T-cell (primary cell): ENCODE data around the gene LDB1. TPM values are rescaled to one million over a fixed set of nuclear protein-coding genes. Genes with fewer than 3 reads are reported as not detected.
A peak's percentile ranks its signal among the peaks of the same experiment; 100 is the strongest.

ENCODE experiments used
- ATAC-seq, 4 experiments: fragments of 200-7000 bp in 3 of 4; fragments of 150-1000 bp in 1 of 4; cut with Tn5 transposase; replicated peaks in 1 of 4; 1 replicate in 3 of 4; 2 replicates in 1 of 4; pipeline ENCODE4 v1.10.0; 2021; ENCODE audit warnings: moderate library complexity in 3 of 4, mild to moderate bottlenecking in 2 of 4, moderate number of reproducible peaks in 1 of 4
- CTCF ChIA-PET, 2 donors: fragments of 300-600 bp; sonication (Branson Sonifier 250); formaldehyde crosslinking; loops; one replicate each; lab custom pipeline; 2022; ENCODE audit warnings: antibody characterized with exemption in 2 of 2; lab: Charles Lee
- POLR2A ChIA-PET, 2 donors: fragments of 300-600 bp; sonication (Branson Sonifier 250); formaldehyde crosslinking; loops; one replicate each; lab custom pipeline; 2022; ENCODE audit warnings: antibody characterized with exemption in 2 of 2; lab: Charles Lee
- DNase-seq, 35 experiments: peaks; one replicate each; pipeline versions ENCODE4 v3.0.0 to v3.0.0-alpha.2; 2013 to 2023
- H3K27ac ChIP-seq: one replicate; pipeline ENCODE4 v1.5.1; 2013; ENCODE audit warnings: low read length
- H3K27me3 ChIP-seq, 2 experiments: replicated peaks in 1 of 2; 1 replicate in 1 of 2; 2 replicates in 1 of 2; pipeline versions ENCODE4 v1.6.1 to v1.7.0; 2013; ENCODE audit warnings: low read length in 1 of 2, mixed read lengths in 1 of 2; ENCODE audit not compliant: control insufficient read depth in 2 of 2, insufficient read depth in 2 of 2; ENCODE audit errors: extremely low read depth in 1 of 2
- H3K36me3 ChIP-seq, 2 donors: 1 replicate in 1 of 2; 2 replicates in 1 of 2; pipeline versions ENCODE4 v1.6.1 to v1.7.0; 2013; ENCODE audit warnings: low read length in 1 of 2; ENCODE audit not compliant: control insufficient read depth in 2 of 2, insufficient read depth in 1 of 2; ENCODE audit errors: extremely low read depth in 1 of 2
- H3K4me1 ChIP-seq, 2 experiments: 1 replicate in 1 of 2; 2 replicates in 1 of 2; pipeline versions ENCODE4 v1.6.1 to v1.7.0; 2013; ENCODE audit warnings: low read length in 2 of 2, mixed read lengths in 1 of 2; ENCODE audit not compliant: insufficient read depth in 2 of 2, control insufficient read depth in 1 of 2; ENCODE audit errors: extremely low read depth in 1 of 2
- H3K4me3 ChIP-seq, 2 donors: 1 replicate in 1 of 2; 2 replicates in 1 of 2; pipeline versions ENCODE4 v1.5.1 to v1.7.0; 2013; ENCODE audit warnings: mild to moderate bottlenecking in 2 of 2, low read length in 1 of 2, moderate library complexity in 1 of 2; ENCODE audit not compliant: control insufficient read depth in 1 of 2; ENCODE audit errors: extremely low read depth in 1 of 2
- H3K9me3 ChIP-seq: 2 replicates; pipeline ENCODE4 v1.7.0; 2013
- H3K27ac Mint-ChIP-seq, 2 donors: one replicate each; pipeline ENCODE4 v1.8.0; 2020 to 2021; ENCODE audit warnings: mild to moderate bottlenecking in 2 of 2, mixed read lengths in 2 of 2
- H3K27me3 Mint-ChIP-seq, 2 donors: one replicate each; pipeline ENCODE4 v1.8.0; 2021 to 2022; ENCODE audit warnings: mixed read lengths in 2 of 2
- H3K36me3 Mint-ChIP-seq: one replicate; pipeline ENCODE4 v1.8.0; 2021; ENCODE audit warnings: mixed read lengths
- H3K4me1 Mint-ChIP-seq, 3 donors: one replicate each; pipeline ENCODE4 v1.8.0; 2020 to 2022; ENCODE audit warnings: mixed read lengths in 3 of 3, mild to moderate bottlenecking in 1 of 3
- H3K4me3 Mint-ChIP-seq, 3 donors: one replicate each; pipeline ENCODE4 v1.8.0; 2020 to 2022; ENCODE audit warnings: mild to moderate bottlenecking in 3 of 3, mixed read lengths in 3 of 3, moderate library complexity in 3 of 3
- H3K9me3 Mint-ChIP-seq, 3 donors: one replicate each; pipeline ENCODE4 v1.8.0; 2020 to 2022; ENCODE audit warnings: mixed read lengths in 3 of 3
- WGBS: methylation state at CpG from one replicate; pipeline ENCODE4 v1.1.5; 2013; ENCODE audit warnings: missing lambda C conversion rate; ENCODE audit not compliant: insufficient coverage; 5-methylcytosine and 5-hydroxymethylcytosine counted together
- total RNA-seq, 35 experiments: library from RNA in 6 of 35; stranded (reverse) in 6 of 35; fragments of 120-200 nt in 1 of 35; gene quantifications; one replicate each; pipeline versions ENCODE4 v1.2.1 to v1.2.4 and lab custom pipeline; 2013 to 2026

Gene LDB1
- total RNA-seq, 5 donors from 2014 or later (not counting 1 experiment from before 2014, with no cell fraction given), result 120 to 147 (median 126) TPM

DNA sequence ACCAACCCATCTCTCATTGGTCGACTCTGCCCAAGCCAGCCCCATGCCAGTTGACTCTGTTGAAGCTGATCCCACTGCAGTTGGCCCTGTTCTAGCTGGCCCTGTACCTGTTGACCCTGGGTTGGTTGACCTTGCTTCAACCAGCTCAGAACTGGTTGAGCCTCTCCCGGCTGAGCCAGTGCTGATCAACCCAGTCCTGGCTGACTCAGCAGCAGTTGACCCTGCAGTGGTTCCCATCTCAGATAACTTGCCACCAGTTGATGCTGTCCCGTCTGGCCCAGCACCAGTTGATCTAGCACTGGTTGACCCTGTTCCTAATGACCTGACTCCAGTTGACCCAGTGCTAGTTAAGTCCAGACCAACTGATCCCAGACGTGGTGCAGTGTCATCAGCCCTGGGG is 20.1 kb upstream of the LDB1 start:
- WGBS, result 86% methylated on average over 4 of the region's 4 CpGs
- Histone ChIP-seq H3K4me3 (no peak overlapping the region), H3K27ac (no peak overlapping the region), H3K36me3 (peaks cover 25 to 65% of the 10 kb centered on the region in 2 donors), H3K4me1 (peaks cover 0 to 10% of the 10 kb centered on the region in 2 experiments), H3K9me3 (no peaks in the 10 kb centered on the region), H3K27me3 (no peaks in the 10 kb centered on the region)
- Mint-ChIP-seq H3K4me3 (no peak overlapping the region), H3K36me3 (peaks cover 54% of the 10 kb centered on the region), H3K27ac (no peak overlapping the region), H3K27me3 (no peaks in the 10 kb centered on the region), H3K9me3 (no peaks in the 10 kb centered on the region), H3K4me1 (peaks cover 15 to 19% (median 18%) of the 10 kb centered on the region in 3 donors)
- CTCF ChIA-PET, result interaction anchor here in 1 of 2 donors (0.6 kb wide), 1 partner anchor 300 kb away, joined by 3 read pairs; no protein-coding TSS in a partner anchor
- DNase-seq (no peak), ATAC-seq (peak in 1 of 4 experiments; percentile 14)
- POLR2A ChIA-PET, result interaction anchor here in 1 of 2 donors (0.6 kb wide), 1 partner anchor 29 kb away, joined by 5 read pairs; no protein-coding TSS in a partner anchor

GRCh38 chr10:102139281-102140110 is 19.3 kb upstream of the LDB1 start:
- Mint-ChIP-seq H3K4me3 (no peak overlapping the region), H3K36me3 (peaks cover 49% of the 10 kb centered on the region), H3K9me3 (no peaks in the 10 kb centered on the region), H3K27ac (peak overlapping the region in 1 of 2 donors; percentile 23), H3K27me3 (no peaks in the 10 kb centered on the region), H3K4me1 (peaks cover 22 to 26% (median 26%) of the 10 kb centered on the region in 3 donors)
- no peaks in the 10 kb centered on the region for H3K9me3 ChIP-seq
- H3K27me3 ChIP-seq, result no peaks in the 10 kb centered on the region
- ATAC-seq, result no peak
- no peak overlapping the region for H3K27ac ChIP-seq
- ChIA-PET CTCF (interaction anchor here (0.5 to 0.6 kb wide), 2 partner anchors 301 to 1346 kb away, joined by 3 to 4 read pairs; no protein-coding TSS in a partner anchor), POLR2A (interaction anchor here in 1 of 2 donors (0.5 kb wide), 1 partner anchor 308 kb away, joined by 12 read pairs; no protein-coding TSS in a partner anchor)
- no peak overlapping the region for H3K4me3 ChIP-seq
- H3K4me1 ChIP-seq, result peaks cover 3 to 14% of the 10 kb centered on the region in 2 experiments
- H3K36me3 ChIP-seq, result peaks cover 25 to 59% of the 10 kb centered on the region in 2 donors
- 94% methylated on average over 13 of the region's 15 CpGs for WGBS
- DNase-seq, result no peak

- peaks cover 9 to 35% of the 10 kb centered on the region in 2 experiments for H3K4me1 ChIP-seq
- H3K27me3 Mint-ChIP-seq, result no peaks in the 10 kb centered on the region
Observed at GRCh38 chr10:102135956-102136526, 15.9 kb upstream of the LDB1 start.

DNA sequence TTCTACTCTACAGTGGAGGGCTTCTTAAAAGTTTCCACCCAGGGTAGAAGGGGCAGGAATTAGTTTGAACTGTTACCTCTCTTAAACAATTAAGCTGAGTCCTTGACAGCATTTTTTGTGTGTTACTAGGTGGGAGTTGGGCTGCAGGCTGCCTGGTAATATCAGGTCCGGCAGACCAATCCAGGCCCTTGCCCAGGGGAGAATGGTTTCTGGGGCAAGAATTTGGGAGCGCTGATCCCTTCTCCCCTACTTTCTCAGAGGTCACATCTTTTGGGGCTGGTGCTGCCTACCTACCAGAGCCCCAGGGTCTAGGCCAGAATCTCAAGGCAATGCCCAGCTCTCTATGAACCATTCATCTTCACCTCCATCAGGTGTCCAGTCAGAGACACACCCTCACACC is 14.2 kb upstream of the LDB1 start:
- no CpG with 5 or more reads among the region's 2 CpGs for WGBS
- H3K4me1 Mint-ChIP-seq, result peaks cover 43 to 44% (median 44%) of the 10 kb centered on the region in 3 donors

More at GRCh38 chr10:102135956-102136526, 15.9 kb upstream of the LDB1 start:
- peaks cover 43 to 44% (median 44%) of the 10 kb centered on the region in 3 donors for H3K4me1 Mint-ChIP-seq
- H3K36me3 ChIP-seq, result peaks cover 18 to 37% of the 10 kb centered on the region in 2 donors
- no peak overlapping the region for H3K4me3 Mint-ChIP-seq
- H3K4me3 ChIP-seq, result no peak overlapping the region
- peaks cover 27% of the 10 kb centered on the region for H3K36me3 Mint-ChIP-seq
- 87% methylated on average over 1 of the region's 7 CpGs for WGBS
- DNase-seq, result no peak
- no peaks in the 10 kb centered on the region for H3K27me3 ChIP-seq
- ATAC-seq, result no peak
- no peaks in the 10 kb centered on the region for H3K9me3 Mint-ChIP-seq
- H3K27ac ChIP-seq, result no peak overlapping the region
- CTCF ChIA-PET, result no interaction called here
- POLR2A ChIA-PET, result interaction anchor here (0.6 to 0.8 kb wide), 2 partner anchors 16 to 23 kb away, joined by 3 to 7 read pairs; partner anchors contain the start of gene NOLC1 (in 1 of the 2)
- H3K9me3 ChIP-seq, result no peaks in the 10 kb centered on the region
- peak overlapping the region; percentile 50 to 68 for H3K27ac Mint-ChIP-seq

DNA sequence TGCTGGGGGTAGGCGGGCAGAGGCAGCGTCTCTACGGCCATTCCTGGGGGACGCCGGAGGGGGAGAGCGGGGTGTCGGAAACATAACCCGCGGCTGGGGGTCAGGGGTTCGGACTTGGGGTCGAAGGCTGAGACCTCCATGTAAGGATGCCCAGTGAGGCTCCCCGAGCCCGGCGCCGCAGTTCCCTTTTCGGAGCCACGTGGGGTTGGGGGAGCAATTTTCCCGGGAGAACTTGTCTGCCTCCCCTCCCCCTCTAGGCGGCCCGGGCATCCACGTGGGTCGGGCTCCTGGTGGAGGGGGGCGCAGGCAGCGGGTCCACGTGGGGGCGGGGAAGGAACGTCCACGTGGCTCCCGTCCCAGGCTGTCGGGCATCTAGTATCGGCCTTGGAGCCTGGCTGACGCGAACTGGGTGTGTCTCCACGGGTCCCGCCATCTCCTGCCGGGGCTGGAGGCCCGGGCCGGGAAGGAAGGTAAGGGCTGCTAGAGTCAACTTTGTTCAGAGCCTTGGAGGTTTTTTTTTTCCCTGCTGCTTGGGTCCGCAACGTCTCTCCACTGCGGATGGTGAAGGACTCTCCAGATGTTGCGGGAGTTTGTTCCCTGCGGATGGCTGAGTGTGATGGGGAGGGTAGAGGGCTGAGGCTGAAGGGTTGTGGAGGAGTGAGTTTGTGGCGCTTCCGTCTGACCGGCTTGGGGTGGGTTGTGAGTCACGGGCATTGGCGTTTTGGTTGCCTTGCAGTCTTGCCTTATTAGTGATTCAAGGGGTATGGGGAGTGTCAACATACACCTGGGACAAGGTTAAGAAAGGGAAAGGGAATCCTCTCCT is 13.4 kb upstream of the LDB1 start:
- Histone ChIP-seq H3K4me3 (peak overlapping the region; percentile 79 to 96), H3K36me3 (peaks cover 0 to 13% of the 10 kb centered on the region in 2 donors), H3K27ac (peak overlapping the region; percentile 73), H3K4me1 (peaks cover 9 to 35% of the 10 kb centered on the region in 2 experiments), H3K9me3 (no peaks in the 10 kb centered on the region), H3K27me3 (no peaks in the 10 kb centered on the region)
- no peaks in the 10 kb centered on the region for H3K27me3 Mint-ChIP-seq
- POLR2A ChIA-PET, result no interaction called here
- peaks cover 43 to 44% (median 44%) of the 10 kb centered on the region in 3 donors for H3K4me1 Mint-ChIP-seq
- peak overlapping the region; percentile 88 to 93 for H3K27ac Mint-ChIP-seq
- peak overlapping the region; percentile 93 to 97 (median 95) for H3K4me3 Mint-ChIP-seq
- no peak for ATAC-seq
- WGBS, result 0% methylated on average over 32 of the region's 48 CpGs
- CTCF ChIA-PET, result no interaction called here
- no peaks in the 10 kb centered on the region for H3K9me3 Mint-ChIP-seq
- H3K36me3 Mint-ChIP-seq, result peaks cover 5% of the 10 kb centered on the region
- DNase-seq, result peak in 9 of 35 experiments; percentile 9 to 37 (median 18)

More for the DNA sequence above, 14.2 kb upstream of the LDB1 start:
- CTCF ChIA-PET, result no interaction called here
- Histone ChIP-seq H3K27me3 (no peaks in the 10 kb centered on the region), H3K27ac (no peak overlapping the region), H3K36me3 (peaks cover 4 to 21% of the 10 kb centered on the region in 2 donors), H3K4me3 (peak overlapping the region in 1 of 2 donors; percentile 79), H3K4me1 (peaks cover 9 to 35% of the 10 kb centered on the region in 2 experiments), H3K9me3 (no peaks in the 10 kb centered on the region)
- no peak for DNase-seq
- no peaks in the 10 kb centered on the region for H3K9me3 Mint-ChIP-seq
- H3K27ac Mint-ChIP-seq, result peak overlapping the region; percentile 76 to 85
- H3K36me3 Mint-ChIP-seq, result peaks cover 12% of the 10 kb centered on the region
- POLR2A ChIA-PET, result no interaction called here
- peak overlapping the region; percentile 93 to 97 (median 95) for H3K4me3 Mint-ChIP-seq
- no peak for ATAC-seq
- no peaks in the 10 kb centered on the region for H3K27me3 Mint-ChIP-seq
